Endothelial cell of umbilical vein (primary cell): ENCODE measurements around the gene NOB1. TPM values are rescaled to one million over a fixed set of nuclear protein-coding genes. Genes with fewer than 3 reads are reported as not detected.

ENCODE experiments used
- BruUV-seq: library from RNA; stranded (reverse); fragments of 400-500 nt; replicated peaks from 2 replicates; lab custom pipeline; 2021; lab: Mats Ljungman, UMichigan
- CTCF ChIA-PET: fragments of 300-600, 350-600 bp; sonication (Branson Sonifier 250); formaldehyde crosslinking; loops from one replicate; lab custom pipeline; 2021; ENCODE audit warnings: antibody characterized with exemption, inconsistent platforms; lab: Charles Lee
- POLR2A ChIA-PET: fragments of 300-600, 350-600 bp; sonication (Branson Sonifier 250); formaldehyde crosslinking; loops from one replicate; lab custom pipeline; 2021; ENCODE audit warnings: antibody characterized with exemption, inconsistent platforms; lab: Charles Lee
- DNase-seq: peaks from one replicate; pipeline ENCODE4 v3.0.0-alpha.2; 2011; ENCODE audit warnings: low read depth, low spot score
- FAIRE-seq: peaks from 2 replicates; lab custom pipeline; 2011; peaks lifted over from hg19 to GRCh38; lab: Jason Lieb, UNC
- H2AFZ ChIP-seq: 2 replicates; pipeline ENCODE4 v1.6.0; 2012; ENCODE audit warnings: low read depth, low read length, control low read depth, inconsistent platforms
- H3K27ac ChIP-seq: 2 replicates; pipeline ENCODE4 v1.5.1; 2011; ENCODE audit warnings: low read depth, mild to moderate bottlenecking, control low read depth, low read length, moderate library complexity; ENCODE audit not compliant: insufficient read depth
- H3K27me3 ChIP-seq, 2 experiments: 2 replicates each; pipeline versions ENCODE4 v1.6.0 to v1.6.1; 2011; ENCODE audit warnings: low read length in 2 of 2, mixed read lengths in 1 of 2; ENCODE audit not compliant: control insufficient read depth in 2 of 2, insufficient read depth in 2 of 2
- H3K36me3 ChIP-seq, 2 experiments: 2 replicates in 1 of 2; 3 replicates in 1 of 2; pipeline ENCODE4 v1.5.1; 2011; ENCODE audit warnings: low read length in 2 of 2, mild to moderate bottlenecking in 1 of 2, moderate library complexity in 1 of 2; ENCODE audit not compliant: control insufficient read depth in 2 of 2, insufficient read depth in 2 of 2; ENCODE audit errors: extremely low read depth in 1 of 2
- H3K4me1 ChIP-seq: 3 replicates; pipeline ENCODE4 v1.5.1; 2011; ENCODE audit warnings: mild to moderate bottlenecking, low read length; ENCODE audit not compliant: control insufficient read depth, insufficient read depth; ENCODE audit errors: extremely low read depth
- H3K4me2 ChIP-seq: 2 replicates; pipeline ENCODE4 v1.6.1; 2011; ENCODE audit warnings: low read length, control low read depth, mixed read lengths; ENCODE audit not compliant: insufficient read depth
- H3K4me3 ChIP-seq, 3 experiments: fragments of 200-600 bp in 1 of 3; sonication (generic), shearing (Covaris generic) in 1 of 3; replicated peaks in 1 of 3; 2 replicates each; pipeline ENCODE4 v1.5.1; 2011 to 2016; ENCODE audit warnings: control low read depth in 3 of 3, low read length in 3 of 3, mild to moderate bottlenecking in 2 of 3, inconsistent platforms in 1 of 3, low read depth in 1 of 3, moderate library complexity in 1 of 3; ENCODE audit not compliant: insufficient read depth in 1 of 3
- H3K79me2 ChIP-seq: 2 replicates; pipeline ENCODE4 v1.6.0; 2012; ENCODE audit warnings: low read length, inconsistent platforms; ENCODE audit not compliant: control insufficient read depth, insufficient read depth
- H3K9ac ChIP-seq: replicated peaks from 2 replicates; pipeline ENCODE3; 2011; ENCODE audit warnings: low read length, control low read depth; ENCODE audit not compliant: insufficient read depth; ENCODE audit errors: extremely low read depth
- H3K9me1 ChIP-seq: replicated peaks from 3 replicates; pipeline ENCODE4 v1.6.0; 2011; ENCODE audit warnings: mild to moderate bottlenecking, low read length; ENCODE audit not compliant: control insufficient read depth, insufficient read depth; ENCODE audit errors: extremely low read depth
- H3K9me3 ChIP-seq: replicated peaks from 2 replicates; pipeline ENCODE4 v1.5.1; 2012; ENCODE audit warnings: low read length, inconsistent platforms; ENCODE audit not compliant: control insufficient read depth, insufficient read depth
- H4K20me1 ChIP-seq: replicated peaks from 2 replicates; pipeline ENCODE3; 2011; ENCODE audit warnings: mild to moderate bottlenecking, low read length; ENCODE audit not compliant: control insufficient read depth, insufficient read depth; ENCODE audit errors: extremely low read depth
- EZH2 ChIP-seq: IDR thresholded peaks from 2 replicates; pipeline ENCODE4 v1.6.1; 2012; ENCODE audit warnings: borderline replicate concordance, low read depth, mild to moderate bottlenecking, moderate library complexity, low read length, inconsistent platforms; ENCODE audit not compliant: severe bottlenecking
- FOS ChIP-seq: IDR thresholded peaks from 2 replicates; pipeline ENCODE4 v1.6.1; 2011; ENCODE audit warnings: mild to moderate bottlenecking, low read length, moderate library complexity, borderline replicate concordance; ENCODE audit not compliant: insufficient read depth
- GATA2 ChIP-seq: IDR thresholded peaks from 2 replicates; pipeline ENCODE4 v1.7.0; 2011; ENCODE audit warnings: low read depth, mild to moderate bottlenecking, moderate library complexity, mixed read lengths, low read length; ENCODE audit not compliant: insufficient read length, insufficient read depth
- JUN ChIP-seq: IDR thresholded peaks from 2 replicates; pipeline ENCODE4 v1.6.1; 2011; ENCODE audit warnings: borderline replicate concordance, low read depth; ENCODE audit not compliant: insufficient read length, insufficient read depth
- MAX ChIP-seq: IDR thresholded peaks from 2 replicates; pipeline ENCODE4 v1.6.1; 2011; ENCODE audit not compliant: insufficient read depth, insufficient read length
- MYC ChIP-seq: IDR thresholded peaks from one replicate; pipeline ENCODE4 v1.6.1; 2011; ENCODE audit warnings: mild to moderate bottlenecking, low read depth, low read length
- POLR2A ChIP-seq: IDR thresholded peaks from 2 replicates; pipeline ENCODE4 v1.6.1; 2012; ENCODE audit warnings: low read depth, mild to moderate bottlenecking, control low read depth, low read length
- POLR2AphosphoS5 ChIP-seq: IDR thresholded peaks from 2 replicates; pipeline ENCODE4 v1.6.1; 2012; ENCODE audit warnings: low read depth, mild to moderate bottlenecking, control low read depth, low read length, moderate library complexity; ENCODE audit not compliant: insufficient read depth
- dilution Hi-C: fragments of 300-500 bp; cut with MboI; formaldehyde crosslinking; loops from one replicate; pipeline ENCODE4 v1.15.0; 2019; ENCODE audit warnings: low sequenced_read_pairs; ENCODE audit not compliant: extremely low pct_ligation_motif_present
- intact Hi-C: fragments of 100-400 bp; cut with micrococcal nuclease; formaldehyde crosslinking; loops from one replicate; pipeline ENCODE4 v1.10.0; 2022
- polyA plus RNA-seq, 4 experiments: library from polyadenylated mRNA; depleted of rRNA in 3 of 4; stranded (reverse) in 3 of 4; unstranded in 1 of 4; fragments of >200 nt; gene quantifications; 2 replicates each; pipeline versions ENCODE4 v1.2.1 to v1.2.3, GENCODE V29; 2011 to 2012; ENCODE audit warnings: missing spikeins in 1 of 4
- total RNA-seq: library from RNA; stranded (reverse); gene quantifications from 2 replicates; pipeline ENCODE4 v1.2.3, GENCODE V29; 2021
- TF ChIP-seq, protein P1 (sequence below), 2 donors: IDR thresholded peaks; 1 replicate in 1 of 2; 2 replicates in 1 of 2; pipeline ENCODE4 v1.5.1; 2011; ENCODE audit warnings: low read length in 2 of 2, mild to moderate bottlenecking in 2 of 2, moderate library complexity in 2 of 2, control low read depth in 1 of 2, inconsistent platforms in 1 of 2, low read depth in 1 of 2; ENCODE audit not compliant: insufficient read depth in 1 of 2; ENCODE audit errors: extremely low read depth in 1 of 2

The NOB1 gene
- total and polyA plus RNA-seq, 2 donors (not counting 3 experiments of a cell fraction or from before 2014, with no cell fraction given) = 65.4 to 66.5 TPM

- H3K36me3 ChIP-seq = peaks cover 29 to 35% of the 10 kb centered on the region in 2 experiments
- no peaks in the 10 kb centered on the region for H4K20me1 ChIP-seq
- CTCF ChIA-PET = no interaction called here
- H3K79me2 ChIP-seq = peaks cover 24% of the 10 kb centered on the region
- H2AFZ ChIP-seq = no peak overlapping the region
- no peaks in the 10 kb centered on the region for H3K9me3 ChIP-seq
- no peaks in the 10 kb centered on the region for H3K9me1 ChIP-seq
- intact Hi-C loops = no loop called here
- DNase-seq = no peak
- POLR2A ChIA-PET = no interaction called here
- H3K4me3 ChIP-seq = no peak overlapping the region
- dilution Hi-C loops = no loop called here
- FAIRE-seq = no peak
- no TSS peak for BruUV-seq
- H3K4me1 ChIP-seq = no peaks in the 10 kb centered on the region
- TF ChIP-seq, protein P1, sequence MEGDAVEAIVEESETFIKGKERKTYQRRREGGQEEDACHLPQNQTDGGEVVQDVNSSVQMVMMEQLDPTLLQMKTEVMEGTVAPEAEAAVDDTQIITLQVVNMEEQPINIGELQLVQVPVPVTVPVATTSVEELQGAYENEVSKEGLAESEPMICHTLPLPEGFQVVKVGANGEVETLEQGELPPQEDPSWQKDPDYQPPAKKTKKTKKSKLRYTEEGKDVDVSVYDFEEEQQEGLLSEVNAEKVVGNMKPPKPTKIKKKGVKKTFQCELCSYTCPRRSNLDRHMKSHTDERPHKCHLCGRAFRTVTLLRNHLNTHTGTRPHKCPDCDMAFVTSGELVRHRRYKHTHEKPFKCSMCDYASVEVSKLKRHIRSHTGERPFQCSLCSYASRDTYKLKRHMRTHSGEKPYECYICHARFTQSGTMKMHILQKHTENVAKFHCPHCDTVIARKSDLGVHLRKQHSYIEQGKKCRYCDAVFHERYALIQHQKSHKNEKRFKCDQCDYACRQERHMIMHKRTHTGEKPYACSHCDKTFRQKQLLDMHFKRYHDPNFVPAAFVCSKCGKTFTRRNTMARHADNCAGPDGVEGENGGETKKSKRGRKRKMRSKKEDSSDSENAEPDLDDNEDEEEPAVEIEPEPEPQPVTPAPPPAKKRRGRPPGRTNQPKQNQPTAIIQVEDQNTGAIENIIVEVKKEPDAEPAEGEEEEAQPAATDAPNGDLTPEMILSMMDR (IDR thresholded peaks at IDR 0.05; ENCODE audit: extremely low read depth in 1 of 2, insufficient read depth in 1 of 2, low read depth in 1 of 2, low read length in 2 of 2) = no peak
- no peak for TF ChIP-seq JUN
- TF ChIP-seq FOS = no peak
- TF ChIP-seq EZH2 = no peak
- TF ChIP-seq POLR2A = no peak
- TF ChIP-seq MAX = no peak
- TF ChIP-seq GATA2 = no peak
- TF ChIP-seq MYC = no peak
- no peak for TF ChIP-seq POLR2AphosphoS5
- H3K27me3 ChIP-seq = no peaks in the 10 kb centered on the region
- no peak overlapping the region for H3K4me2 ChIP-seq
- no peak overlapping the region for H3K27ac ChIP-seq
- no peak overlapping the region for H3K9ac ChIP-seq
Observed at GRCh38 chr16:69747115-69747514, 7.6 kb downstream of the NOB1 start.
